H9 (cell line): ENCODE data around the gene UGT1A6. TPM values are rescaled to one million over a fixed set of nuclear protein-coding genes. Genes with fewer than 3 reads are reported as not detected.

Experiments
- DNase-seq: peaks from one replicate; pipeline ENCODE4 v3.0.0-alpha.2; 2017
- H2AFZ ChIP-seq: one replicate; pipeline ENCODE4 v1.6.1; 2013; ENCODE audit warnings: mild to moderate bottlenecking, low read length, control low read depth, moderate library complexity
- H2AK5ac ChIP-seq: 2 replicates; pipeline ENCODE4 v1.6.1; 2013; ENCODE audit warnings: low read length, control low read depth, mixed read lengths; ENCODE audit not compliant: insufficient read length
- H2BK120ac ChIP-seq: one replicate; pipeline ENCODE4 v1.6.1; 2013; ENCODE audit warnings: low read depth, mild to moderate bottlenecking, low read length, control low read depth, inconsistent platforms; ENCODE audit not compliant: poor library complexity, severe bottlenecking
- H2BK12ac ChIP-seq: 2 replicates; pipeline ENCODE4 v1.6.1; 2013; ENCODE audit warnings: low read length, control low read depth, mixed read lengths, low read depth; ENCODE audit not compliant: insufficient read length
- H2BK15ac ChIP-seq: 2 replicates; pipeline ENCODE4 v1.6.1; 2013; ENCODE audit warnings: low read depth, low read length, control low read depth
- H2BK20ac ChIP-seq: one replicate; pipeline ENCODE4 v1.6.1; 2013; ENCODE audit warnings: low read depth, mild to moderate bottlenecking, low read length, control low read depth, inconsistent platforms; ENCODE audit not compliant: poor library complexity, severe bottlenecking
- H2BK5ac ChIP-seq: 2 replicates; pipeline ENCODE4 v1.6.1; 2013; ENCODE audit warnings: low read length, control low read depth, mixed read lengths; ENCODE audit not compliant: insufficient read length
- H3K14ac ChIP-seq: 2 replicates; pipeline ENCODE4 v1.6.1; 2013; ENCODE audit warnings: low read length, control low read depth; ENCODE audit not compliant: insufficient read depth
- H3K18ac ChIP-seq: 2 replicates; pipeline ENCODE4 v1.6.1; 2013; ENCODE audit warnings: low read depth, mild to moderate bottlenecking, mixed read lengths, low read length, control low read depth; ENCODE audit not compliant: insufficient read length
- H3K23ac ChIP-seq: 2 replicates; pipeline ENCODE4 v1.6.1; 2013; ENCODE audit warnings: low read length, control low read depth, mixed read lengths, low read depth; ENCODE audit not compliant: insufficient read length
- H3K23me2 ChIP-seq: 2 replicates; pipeline ENCODE4 v1.6.1; 2013; ENCODE audit warnings: low read depth, mild to moderate bottlenecking, mixed read lengths, low read length, control low read depth; ENCODE audit not compliant: insufficient read length, poor library complexity, severe bottlenecking
- H3K27ac ChIP-seq: 2 replicates; pipeline ENCODE4 v1.5.1; 2013; ENCODE audit warnings: low read length, control low read depth, mixed read lengths, low read depth; ENCODE audit not compliant: insufficient read length
- H3K27me3 ChIP-seq: 2 replicates; pipeline ENCODE4 v1.6.1; 2013; ENCODE audit warnings: low read length, control low read depth, inconsistent platforms; ENCODE audit not compliant: insufficient read depth
- H3K4ac ChIP-seq: 2 replicates; pipeline ENCODE4 v1.6.1; 2013; ENCODE audit warnings: low read depth, mild to moderate bottlenecking, control low read depth, inconsistent platforms, low read length, moderate library complexity
- H3K4me1 ChIP-seq: 2 replicates; pipeline ENCODE4 v1.6.1; 2013; ENCODE audit warnings: low read length, control low read depth, inconsistent platforms; ENCODE audit not compliant: insufficient read depth
- H3K4me2 ChIP-seq: 2 replicates; pipeline ENCODE4 v1.6.1; 2013; ENCODE audit warnings: low read length, control low read depth, mixed read lengths; ENCODE audit not compliant: insufficient read length, insufficient read depth
- H3K56ac ChIP-seq: 2 replicates; pipeline ENCODE4 v1.6.1; 2013; ENCODE audit warnings: low read depth, mild to moderate bottlenecking, mixed read lengths, low read length, control low read depth; ENCODE audit not compliant: insufficient read length
- H3K79me1 ChIP-seq: 2 replicates; pipeline ENCODE4 v1.6.1; 2013; ENCODE audit warnings: low read depth, mild to moderate bottlenecking, moderate library complexity, low read length, control low read depth, inconsistent platforms; ENCODE audit not compliant: insufficient read depth, poor library complexity, severe bottlenecking
- H3K79me2 ChIP-seq: 2 replicates; pipeline ENCODE4 v1.6.1; 2013; ENCODE audit warnings: low read length, control low read depth, inconsistent platforms; ENCODE audit not compliant: insufficient read depth
- H3K9ac ChIP-seq: 2 replicates; pipeline ENCODE4 v1.6.1; 2013; ENCODE audit warnings: low read length, control low read depth, mixed read lengths; ENCODE audit not compliant: insufficient read length; ENCODE audit errors: extremely low read depth
- H3K9me3 ChIP-seq: one replicate; pipeline ENCODE4 v1.6.1; 2013; ENCODE audit warnings: low read depth, low read length, inconsistent platforms; ENCODE audit not compliant: control insufficient read depth
- H3T11ph ChIP-seq: one replicate; pipeline ENCODE4 v1.6.1; 2013; ENCODE audit warnings: mild to moderate bottlenecking, low read length, control low read depth, inconsistent platforms
- H4K20me1 ChIP-seq: one replicate; pipeline ENCODE4 v1.6.1; 2013; ENCODE audit not compliant: control insufficient read depth, insufficient read length, insufficient read depth
- H4K5ac ChIP-seq: 2 replicates; pipeline ENCODE4 v1.6.1; 2013; ENCODE audit warnings: low read depth, mild to moderate bottlenecking, mixed read lengths, low read length, control low read depth; ENCODE audit not compliant: insufficient read length
- H4K8ac ChIP-seq: replicated peaks from 2 replicates; pipeline ENCODE4 v1.6.1; 2013; ENCODE audit warnings: low read length, control low read depth, mixed read lengths, low read depth; ENCODE audit not compliant: insufficient read length
- H4K91ac ChIP-seq: 2 replicates; pipeline ENCODE4 v1.6.1; 2013; ENCODE audit warnings: low read depth, mild to moderate bottlenecking, moderate library complexity, mixed read lengths, low read length, control low read depth; ENCODE audit not compliant: insufficient read length
- H3K27ac Mint-ChIP-seq, 3 experiments: 2 replicates in 2 of 3; 3 replicates in 1 of 3; pipeline ENCODE4 v1.8.0; 2020 to 2021; ENCODE audit warnings: mixed read lengths in 3 of 3, mild to moderate bottlenecking in 1 of 3, moderate library complexity in 1 of 3
- H3K27me3 Mint-ChIP-seq: 2 replicates; pipeline ENCODE4 v1.8.0; 2021; ENCODE audit warnings: low read depth, mild to moderate bottlenecking, moderate library complexity, mixed read lengths
- H3K36me3 Mint-ChIP-seq, 3 experiments: 2 replicates in 2 of 3; 3 replicates in 1 of 3; pipeline ENCODE4 v1.8.0; 2020 to 2021; ENCODE audit warnings: low read depth in 3 of 3, mixed read lengths in 3 of 3; ENCODE audit not compliant: insufficient read depth in 1 of 3
- H3K4me1 Mint-ChIP-seq, 2 experiments: 2 replicates each; pipeline ENCODE4 v1.8.0; 2020; ENCODE audit warnings: mixed read lengths in 2 of 2
- H3K4me3 Mint-ChIP-seq, 2 experiments: 2 replicates in 1 of 2; 3 replicates in 1 of 2; pipeline ENCODE4 v1.8.0; 2020 to 2021; ENCODE audit warnings: mild to moderate bottlenecking in 2 of 2, mixed read lengths in 2 of 2, moderate library complexity in 1 of 2
- H3K9me3 Mint-ChIP-seq, 2 experiments: 2 replicates in 1 of 2; 3 replicates in 1 of 2; pipeline ENCODE4 v1.8.0; 2020; ENCODE audit warnings: mild to moderate bottlenecking in 2 of 2, mixed read lengths in 2 of 2, moderate library complexity in 1 of 2
- WGBS: extraction: QIAGEN DNeasy Blood & Tissue Kit; methylation state at CpG from one replicate; pipeline ENCODE4 v1.1.7; 2013; ENCODE audit warnings: missing lambda C conversion rate, low lambda C conversion rate, mixed read lengths; ENCODE audit not compliant: insufficient read length; ENCODE audit errors: extremely low coverage; 5-methylcytosine and 5-hydroxymethylcytosine counted together
- total RNA-seq: library from RNA; stranded (reverse); gene quantifications from 2 replicates; pipeline ENCODE4 v1.2.1, GENCODE V29; 2021
- TF ChIP-seq, protein P1 (sequence below): fragments of 200-600 bp; sonication (generic); conservative IDR thresholded peaks from 3 replicates; pipeline ENCODE4 v1.8.0; 2021; ENCODE audit warnings: antibody characterized with exemption, mild to moderate bottlenecking

UGT1A6 gene
- total RNA-seq, 1 experiment from 2014 or later: not detected

DNA sequence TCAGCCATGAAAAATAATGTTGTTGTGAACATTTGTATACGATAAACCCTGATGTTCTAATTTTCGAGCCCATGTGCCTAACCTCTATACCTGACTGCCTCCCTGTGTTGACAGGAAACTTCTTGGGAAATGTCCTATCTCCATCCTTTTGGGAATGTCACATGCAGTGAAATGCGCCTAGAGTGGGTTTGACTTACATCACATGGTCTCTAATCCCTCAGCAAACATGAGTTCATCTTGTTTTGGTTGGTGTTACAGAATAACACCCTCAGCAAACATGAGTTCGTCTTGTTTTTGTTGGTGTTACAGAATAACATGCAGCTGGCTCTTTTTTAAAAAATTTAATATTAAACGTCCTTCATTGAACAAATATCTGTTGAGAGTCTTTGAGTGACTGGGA, 4.3 kb upstream of the UGT1A6 start:
- no peak for DNase-seq
- H3K9me3 ChIP-seq: no peaks in the 10 kb centered on the region
- H3K9me3 Mint-ChIP-seq: no peaks in the 10 kb centered on the region; a peak in 2 of 5 replicates
- H3K27ac Mint-ChIP-seq: no peak overlapping the region
- no peak overlapping the region for H2BK20ac ChIP-seq
- H2BK5ac ChIP-seq: no peak overlapping the region
- H3K27me3 ChIP-seq: no peaks in the 10 kb centered on the region
- H3K23me2 ChIP-seq: no peaks in the 10 kb centered on the region
- H3K9ac ChIP-seq: no peak overlapping the region
- H3K79me2 ChIP-seq: no peaks in the 10 kb centered on the region
- no peak overlapping the region for H3K18ac ChIP-seq
- H4K91ac ChIP-seq: no peak overlapping the region
- H3K36me3 Mint-ChIP-seq: no peaks in the 10 kb centered on the region; a peak in 1 of 7 replicates
- no peak overlapping the region for H2BK15ac ChIP-seq
- H2BK12ac ChIP-seq: no peak overlapping the region
- no peaks in the 10 kb centered on the region for H4K20me1 ChIP-seq
- H3K23ac ChIP-seq: no peak overlapping the region
- no peak overlapping the region for H3K4me3 Mint-ChIP-seq
- TF ChIP-seq, protein P1, sequence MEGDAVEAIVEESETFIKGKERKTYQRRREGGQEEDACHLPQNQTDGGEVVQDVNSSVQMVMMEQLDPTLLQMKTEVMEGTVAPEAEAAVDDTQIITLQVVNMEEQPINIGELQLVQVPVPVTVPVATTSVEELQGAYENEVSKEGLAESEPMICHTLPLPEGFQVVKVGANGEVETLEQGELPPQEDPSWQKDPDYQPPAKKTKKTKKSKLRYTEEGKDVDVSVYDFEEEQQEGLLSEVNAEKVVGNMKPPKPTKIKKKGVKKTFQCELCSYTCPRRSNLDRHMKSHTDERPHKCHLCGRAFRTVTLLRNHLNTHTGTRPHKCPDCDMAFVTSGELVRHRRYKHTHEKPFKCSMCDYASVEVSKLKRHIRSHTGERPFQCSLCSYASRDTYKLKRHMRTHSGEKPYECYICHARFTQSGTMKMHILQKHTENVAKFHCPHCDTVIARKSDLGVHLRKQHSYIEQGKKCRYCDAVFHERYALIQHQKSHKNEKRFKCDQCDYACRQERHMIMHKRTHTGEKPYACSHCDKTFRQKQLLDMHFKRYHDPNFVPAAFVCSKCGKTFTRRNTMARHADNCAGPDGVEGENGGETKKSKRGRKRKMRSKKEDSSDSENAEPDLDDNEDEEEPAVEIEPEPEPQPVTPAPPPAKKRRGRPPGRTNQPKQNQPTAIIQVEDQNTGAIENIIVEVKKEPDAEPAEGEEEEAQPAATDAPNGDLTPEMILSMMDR: no peak
- no peak overlapping the region for H2AFZ ChIP-seq
- no peak overlapping the region for H3K56ac ChIP-seq
- H3K27me3 Mint-ChIP-seq: no peaks in the 10 kb centered on the region; the same call in 1 of the 2 replicates
- no peak overlapping the region for H4K8ac ChIP-seq
- H3K27ac ChIP-seq: no peak overlapping the region
- H3K14ac ChIP-seq: no peak overlapping the region
- WGBS: no CpG with 5 or more reads among the region's 5 CpGs
- H4K5ac ChIP-seq: no peak overlapping the region
- H2BK120ac ChIP-seq: no peak overlapping the region
- no peak overlapping the region for H2AK5ac ChIP-seq
- H3K4me1 ChIP-seq: peaks cover 3% of the 10 kb centered on the region; the same call in 1 of the 2 replicates
- no peaks in the 10 kb centered on the region for H3K79me1 ChIP-seq
- H3K4ac ChIP-seq: no peak overlapping the region
- H3K4me2 ChIP-seq: no peak overlapping the region
- H3T11ph ChIP-seq: no peak overlapping the region
- H3K4me1 Mint-ChIP-seq: peaks cover 24 to 29% of the 10 kb centered on the region in 2 experiments
